Measurements from ENCODE around the gene PAM. TPM values are rescaled to one million over a fixed set of nuclear protein-coding genes. Genes with fewer than 3 reads are reported as not detected.

Gene PAM
- 94.5 and 200 TPM in 2 replicates for total RNA-seq

DNA sequence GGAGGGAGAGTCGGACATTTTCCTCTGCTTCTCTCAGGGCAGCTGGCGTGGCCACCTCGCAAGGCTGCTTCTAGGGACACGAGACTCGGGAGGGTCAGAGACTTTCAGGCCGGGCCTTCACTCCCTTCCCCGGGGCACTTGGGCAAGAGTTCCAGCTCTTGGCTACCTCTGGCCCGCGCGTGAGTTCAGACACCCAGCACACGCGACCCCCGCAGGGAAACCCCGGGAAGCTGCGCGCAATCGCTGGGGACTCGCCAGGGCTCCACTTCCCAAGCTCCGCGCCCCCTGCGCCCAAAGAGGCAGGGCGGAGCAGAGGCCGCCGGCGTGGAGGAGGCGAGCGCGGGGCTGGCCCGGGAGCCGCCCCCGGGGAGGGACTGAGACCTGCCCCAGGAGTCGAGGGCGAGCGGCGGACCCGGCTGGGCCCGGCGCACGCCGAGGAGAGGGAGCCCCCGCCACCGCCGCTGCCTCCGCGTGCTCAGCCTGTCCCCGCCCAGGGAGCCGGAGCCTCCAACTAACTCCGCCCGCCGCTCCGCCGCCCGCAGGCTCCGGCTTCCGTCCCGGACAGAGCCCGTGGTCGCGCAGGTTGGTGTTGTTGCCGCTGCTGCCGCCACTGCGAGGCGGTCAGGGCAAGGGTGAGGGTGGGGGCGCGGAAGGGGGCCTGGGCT, at the start of gene PAM:
TSS of gene PAM (plus strand) at position 539 of the 665 bp plus-strand sequence. CDS start 110,891 bp downstream, outside the sequence.
- TF ChIP-seq CTCF (conservative IDR thresholded peaks at IDR 0.05; ENCODE audit: low read depth, low read length): no peak
- DNase-seq (ENCODE audit: low read depth): no peak
- peak within 1 kb of the TSS; percentile 90 for H3K4me3 ChIP-seq (ENCODE audit: low read depth, low read length)

- H3K4me3 ChIP-seq (ENCODE audit: low read depth, low read length): no peak overlapping the region
- TF ChIP-seq CTCF (conservative IDR thresholded peaks at IDR 0.05; ENCODE audit: low read depth, low read length): no peak
- DNase-seq (ENCODE audit: low read depth): no peak
These were observed 43.4 kb upstream of the PAM start for GRCh38 chr5:102711525-102712385.

DNA sequence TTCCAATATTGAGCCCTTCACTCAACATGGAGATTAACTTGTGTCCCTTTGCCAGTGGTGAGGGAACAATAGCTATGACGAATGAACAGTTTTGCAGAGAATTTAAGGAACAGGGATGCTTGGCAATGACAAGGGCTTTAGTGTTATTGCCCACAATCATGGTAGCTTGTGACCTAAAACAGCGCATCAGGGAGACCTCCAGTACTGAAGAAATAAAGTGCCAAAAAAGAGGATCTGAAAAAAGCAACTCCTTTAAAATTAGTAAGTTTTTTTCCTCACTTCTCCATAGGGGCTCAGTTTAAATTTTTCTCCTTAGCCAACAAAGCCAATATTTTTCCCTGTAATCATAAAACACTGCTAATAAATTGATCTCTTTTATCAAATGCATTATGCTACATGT, 41.8 kb upstream of the PAM start:
- no peak for DNase-seq (ENCODE audit: low read depth)
- no peak overlapping the region for H3K4me3 ChIP-seq (ENCODE audit: low read depth, low read length)
- TF ChIP-seq CTCF (conservative IDR thresholded peaks at IDR 0.05; ENCODE audit: low read depth, low read length): no peak

DNA sequence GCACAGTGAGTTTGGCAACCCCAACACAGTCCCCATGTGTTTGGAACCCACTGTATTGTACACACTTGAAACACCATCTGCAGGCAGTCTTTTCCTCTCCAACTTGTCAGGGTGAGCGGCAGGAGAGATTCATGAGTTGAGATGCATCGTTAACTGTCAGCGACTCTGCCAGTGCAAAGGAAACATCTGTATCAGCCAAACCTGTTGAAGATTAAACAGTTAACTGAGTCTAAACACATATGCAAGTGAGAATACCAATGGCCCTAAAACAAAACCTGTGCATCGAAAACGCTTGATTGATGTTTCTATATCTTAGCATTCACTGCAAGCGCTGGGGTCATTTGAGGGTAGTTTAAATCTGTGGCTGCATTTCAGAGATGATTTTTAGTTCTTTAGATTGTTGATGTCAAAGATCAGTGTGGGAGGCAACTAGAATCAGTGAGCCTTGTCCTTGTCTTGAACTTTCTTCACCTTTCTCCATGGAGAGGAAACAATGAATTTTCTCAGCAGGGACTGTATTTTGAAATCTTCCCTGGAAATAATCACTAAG, 41.3 kb upstream of the PAM start:
- peak; percentile 67 for DNase-seq (ENCODE audit: low read depth)
- TF ChIP-seq CTCF (conservative IDR thresholded peaks at IDR 0.05; ENCODE audit: low read depth, low read length): no peak
- H3K4me3 ChIP-seq (ENCODE audit: low read depth, low read length): peak overlapping the region; percentile 24

DNA sequence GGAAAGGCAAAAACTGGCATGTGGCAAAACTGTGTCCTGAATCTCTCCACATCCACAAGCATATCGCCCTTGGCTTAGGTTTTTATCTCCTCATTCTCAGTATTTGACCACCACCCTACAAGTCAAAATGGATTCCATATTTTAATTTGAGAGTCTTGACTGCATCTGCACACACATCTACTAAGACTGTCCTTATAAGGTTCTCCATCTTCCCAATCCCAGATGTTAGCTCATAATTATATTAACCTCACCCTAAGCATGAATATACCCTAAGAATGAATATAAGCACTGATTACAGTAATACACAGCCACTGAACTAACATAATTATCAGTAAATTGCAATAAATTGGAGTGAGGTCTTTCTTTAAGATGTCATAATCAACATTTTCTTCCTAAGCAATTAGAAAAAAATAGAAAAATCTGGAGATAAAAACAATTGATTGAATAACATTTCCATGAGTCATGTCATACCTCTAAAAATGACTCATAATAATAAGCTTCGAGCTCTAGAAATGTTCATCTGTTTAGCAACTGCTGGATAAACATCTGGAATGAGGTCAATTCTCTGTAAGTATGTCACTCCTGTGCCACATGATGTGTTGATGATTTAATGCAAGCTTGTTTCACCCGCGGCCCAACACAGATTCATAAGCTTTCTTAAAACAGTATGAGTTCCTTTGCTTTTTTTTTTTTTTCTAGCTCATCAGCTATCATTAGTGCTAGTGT, 39.9 kb upstream of the PAM start:
- no peak for TF ChIP-seq CTCF (conservative IDR thresholded peaks at IDR 0.05; ENCODE audit: low read depth, low read length)
- peak; percentile 61 for DNase-seq (ENCODE audit: low read depth)
- no peak overlapping the region for H3K4me3 ChIP-seq (ENCODE audit: low read depth, low read length)

DNA sequence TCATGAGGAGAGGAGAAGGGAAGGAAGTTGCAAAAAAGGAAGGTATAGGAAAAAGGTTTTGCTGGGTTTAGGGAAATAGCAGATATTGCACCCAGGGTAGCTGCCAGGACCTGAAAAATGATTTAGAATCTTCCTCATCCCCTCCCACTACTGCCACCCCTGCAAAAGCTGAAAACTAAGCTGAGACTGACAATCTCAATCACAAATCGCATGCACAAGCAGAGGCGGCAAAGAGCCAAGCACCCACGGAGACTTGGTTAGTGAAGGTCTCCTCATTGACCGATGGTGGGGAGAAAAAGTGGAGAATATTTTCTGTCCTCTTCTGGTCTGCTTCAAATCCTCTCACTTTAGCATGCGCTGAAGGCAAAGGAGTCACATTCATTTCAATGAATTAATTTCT, 39.1 kb upstream of the PAM start:
- no peak overlapping the region for H3K4me3 ChIP-seq (ENCODE audit: low read depth, low read length)
- no peak for TF ChIP-seq CTCF (conservative IDR thresholded peaks at IDR 0.05; ENCODE audit: low read depth, low read length)
- no peak for DNase-seq (ENCODE audit: low read depth)
